RWPE1 (cell line): ENCODE results near the gene RCCD1.
A peak's percentile ranks its signal among the peaks of the same experiment; 100 is the strongest.

ENCODE experiments used
- CTCF ChIA-PET: fragments of 350-600 bp; sonication (Branson Sonifier 250); formaldehyde crosslinking; extraction: SDS; loops from one replicate; lab custom pipeline; 2021; lab: Yijun Ruan, JAX
- POLR2A ChIA-PET: fragments of 400-600 bp; formaldehyde crosslinking; extraction: SDS; loops from one replicate; lab custom pipeline; 2020; ENCODE audit warnings: antibody characterized with exemption; ENCODE audit not compliant: low non-redundant PET; lab: Yijun Ruan, JAX
- DNase-seq: peaks from one replicate; pipeline ENCODE4 v3.0.0; 2012; ENCODE audit warnings: low spot score
- H3K27ac ChIP-seq: fragments of 450-650 bp; 2 replicates; pipeline ENCODE4 v1.5.1; 2017
- TF ChIP-seq, protein P1 (sequence below): fragments of 450-650 bp; conservative IDR thresholded peaks from 2 replicates; pipeline ENCODE4 v1.5.1; 2017; ENCODE audit warnings: low read depth, mild to moderate bottlenecking

The RCCD1 gene

DNA sequence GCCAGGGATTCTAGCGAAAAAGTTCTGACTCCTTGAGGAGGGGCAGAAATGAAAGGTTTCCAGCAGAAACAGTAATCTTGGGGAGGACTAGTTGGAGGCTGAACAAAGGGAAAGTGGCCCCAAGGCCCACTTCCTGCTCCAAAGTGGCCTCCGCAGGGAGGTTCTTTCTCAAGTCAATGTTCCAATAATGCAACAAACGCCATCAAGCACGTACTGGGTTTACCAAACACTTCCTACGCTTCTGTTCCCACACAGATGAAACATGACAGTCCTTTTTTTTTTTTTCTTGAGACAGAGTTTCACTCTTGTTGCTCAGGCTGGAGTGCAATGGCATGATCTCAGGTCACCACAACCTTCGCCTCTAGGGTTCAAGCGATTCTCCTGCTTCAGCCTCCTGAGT, 9.6 kb upstream of the RCCD1 start:
- H3K27ac ChIP-seq: no peak overlapping the region
- TF ChIP-seq, protein P1, sequence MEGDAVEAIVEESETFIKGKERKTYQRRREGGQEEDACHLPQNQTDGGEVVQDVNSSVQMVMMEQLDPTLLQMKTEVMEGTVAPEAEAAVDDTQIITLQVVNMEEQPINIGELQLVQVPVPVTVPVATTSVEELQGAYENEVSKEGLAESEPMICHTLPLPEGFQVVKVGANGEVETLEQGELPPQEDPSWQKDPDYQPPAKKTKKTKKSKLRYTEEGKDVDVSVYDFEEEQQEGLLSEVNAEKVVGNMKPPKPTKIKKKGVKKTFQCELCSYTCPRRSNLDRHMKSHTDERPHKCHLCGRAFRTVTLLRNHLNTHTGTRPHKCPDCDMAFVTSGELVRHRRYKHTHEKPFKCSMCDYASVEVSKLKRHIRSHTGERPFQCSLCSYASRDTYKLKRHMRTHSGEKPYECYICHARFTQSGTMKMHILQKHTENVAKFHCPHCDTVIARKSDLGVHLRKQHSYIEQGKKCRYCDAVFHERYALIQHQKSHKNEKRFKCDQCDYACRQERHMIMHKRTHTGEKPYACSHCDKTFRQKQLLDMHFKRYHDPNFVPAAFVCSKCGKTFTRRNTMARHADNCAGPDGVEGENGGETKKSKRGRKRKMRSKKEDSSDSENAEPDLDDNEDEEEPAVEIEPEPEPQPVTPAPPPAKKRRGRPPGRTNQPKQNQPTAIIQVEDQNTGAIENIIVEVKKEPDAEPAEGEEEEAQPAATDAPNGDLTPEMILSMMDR: no peak
- ChIA-PET POLR2A (no interaction called here), CTCF (interaction anchor here (3.2 kb wide), 1 partner anchor 12 kb away, joined by 16 read pairs; no protein-coding TSS in a partner anchor)
- DNase-seq: no peak

GRCh38 chr15:90946538-90946937, 8.1 kb upstream of the RCCD1 start:
- TF ChIP-seq, protein P1: no peak
- DNase-seq: no peak
- ChIA-PET CTCF (interaction anchor here (0.6 to 0.8 kb wide), 3 partner anchors 10 to 15 kb away, joined by 3 read pairs; partner anchors contain the start of gene HDDC3), POLR2A (no interaction called here)
- H3K27ac ChIP-seq: no peak overlapping the region

GRCh38 chr15:90946941-90947576, 7.6 kb upstream of the RCCD1 start:
- CTCF ChIA-PET: interaction anchor here (0.6 kb wide), 1 partner anchor 16 kb away, joined by 3 read pairs; no protein-coding TSS in a partner anchor
- H3K27ac ChIP-seq: peak overlapping the region; percentile 66; the same call in 1 of the 2 replicates
- TF ChIP-seq, protein P1: no peak
- DNase-seq: no peak
- POLR2A ChIA-PET: no interaction called here

DNA sequence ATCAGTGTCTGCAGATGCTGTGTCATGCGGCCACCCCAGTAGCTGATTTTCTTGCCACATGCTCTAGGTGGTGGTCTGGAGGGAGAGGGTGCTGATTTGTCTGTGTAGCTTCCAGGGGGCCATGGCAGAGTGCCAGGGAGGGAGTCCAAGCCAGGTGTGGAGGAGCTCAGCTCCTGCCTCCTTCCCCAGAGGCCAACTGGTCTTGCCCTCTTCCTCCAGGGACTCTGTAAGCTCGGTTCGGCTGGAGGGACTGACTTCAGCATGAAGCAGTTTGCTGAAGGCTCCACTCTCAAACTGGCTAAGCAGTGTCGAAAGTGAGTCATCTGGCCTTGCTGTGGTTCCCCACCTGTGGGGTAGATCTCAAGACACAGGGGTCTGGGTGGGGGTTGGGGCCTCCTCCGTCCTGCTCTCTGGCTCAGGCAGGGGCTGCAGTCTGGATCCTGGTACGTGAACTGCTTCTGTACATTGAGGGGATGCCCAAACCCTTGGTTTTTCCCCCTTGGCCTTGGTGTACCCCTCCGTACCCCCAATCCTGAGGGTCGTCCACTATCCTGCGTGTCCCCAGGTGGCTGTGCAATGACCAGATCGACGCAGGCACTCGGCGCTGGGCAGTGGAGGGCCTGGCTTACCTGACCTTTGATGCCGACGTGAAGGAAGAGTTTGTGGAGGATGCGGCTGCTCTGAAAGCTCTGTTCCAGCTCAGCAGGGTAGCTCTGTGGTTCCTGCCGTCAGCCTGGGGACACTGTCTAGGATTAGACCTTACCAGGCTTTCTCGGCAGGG, 6.9 kb upstream of the RCCD1 start:
- DNase-seq: no peak
- peak overlapping the region; percentile 66 for H3K27ac ChIP-seq
- POLR2A ChIA-PET: no interaction called here
- CTCF ChIA-PET: no interaction called here
- TF ChIP-seq, protein P1: no peak

DNA sequence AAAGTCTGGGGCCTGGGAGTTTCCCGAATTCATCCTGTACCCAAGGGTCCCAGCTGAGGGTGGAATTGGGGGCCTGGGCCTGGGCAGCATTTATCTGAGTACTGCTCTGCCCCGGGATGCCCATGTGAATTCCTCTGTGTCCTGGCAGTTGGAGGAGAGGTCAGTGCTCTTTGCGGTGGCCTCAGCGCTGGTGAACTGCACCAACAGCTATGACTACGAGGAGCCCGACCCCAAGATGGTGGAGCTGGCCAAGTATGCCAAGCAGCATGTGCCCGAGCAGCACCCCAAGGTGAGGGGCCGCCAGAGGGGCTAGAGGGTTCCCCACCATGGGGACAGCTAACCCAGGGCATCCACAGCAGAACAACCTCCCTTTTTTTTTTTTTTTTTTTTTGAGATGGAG, 6.2 kb upstream of the RCCD1 start:
- TF ChIP-seq, protein P1: no peak
- peak overlapping the region; percentile 66 for H3K27ac ChIP-seq
- ChIA-PET CTCF (interaction anchor here (0.6 to 1.5 kb wide), 2 partner anchors 16 to 895 kb away, joined by 3 to 9 read pairs; partner anchors contain the start of gene HDDC3), POLR2A (no interaction called here)
- no peak for DNase-seq

- H3K27ac ChIP-seq: peak overlapping the region; percentile 66
- ChIA-PET CTCF (interaction anchor here (1.5 kb wide), 1 partner anchor 18 kb away, joined by 9 read pairs; the partner anchor contains the start of gene HDDC3), POLR2A (interaction anchor here (0.9 kb wide), 1 partner anchor 15 kb away, joined by 3 read pairs; the partner anchor contains the start of gene UNC45A)
- no peak for DNase-seq
- TF ChIP-seq, protein P1: no peak
Measured at GRCh38 chr15:90949979-90950675, 4.6 kb upstream of the RCCD1 start.
